SJSA1 (cell line): Measurements from ENCODE around the gene CAPZA1. TPM values are rescaled to one million over a fixed set of nuclear protein-coding genes. Genes with fewer than 3 reads are reported as not detected.

Source experiments
- DNase-seq, 2 experiments: peaks; one replicate each; pipeline ENCODE4 v3.0.0-alpha.2; 2015 to 2020; ENCODE audit warnings: low spot score in 2 of 2, low read depth in 1 of 2
- H3K27ac ChIP-seq: fragments of 250-450 bp; sonication (Bioruptor Pico); 2 replicates; pipeline ENCODE4 v1.5.1; 2020; ENCODE audit warnings: mild to moderate bottlenecking, moderate library complexity
- H3K27me3 ChIP-seq: fragments of 250-450 bp; sonication (Bioruptor Pico); replicated peaks from 2 replicates; pipeline ENCODE4 v1.5.1; 2020; ENCODE audit warnings: mild to moderate bottlenecking, moderate library complexity
- H3K36me3 ChIP-seq: fragments of 250-450 bp; sonication (Bioruptor Pico); 2 replicates; pipeline ENCODE4 v1.5.1; 2020; ENCODE audit warnings: mild to moderate bottlenecking
- H3K4me1 ChIP-seq: fragments of 250-450 bp; sonication (Bioruptor Pico); replicated peaks from 2 replicates; pipeline ENCODE4 v1.6.1; 2021; ENCODE audit warnings: mild to moderate bottlenecking
- H3K4me3 ChIP-seq: fragments of 250-450 bp; sonication (Bioruptor Pico); 2 replicates; pipeline ENCODE4 v1.5.1; 2020; ENCODE audit warnings: mild to moderate bottlenecking
- H3K9me3 ChIP-seq: fragments of 250-450 bp; sonication (Bioruptor Pico); replicated peaks from 2 replicates; pipeline ENCODE4 v1.5.1; 2020; ENCODE audit warnings: mild to moderate bottlenecking
- total RNA-seq: library from RNA; depleted of rRNA; stranded (reverse); fragments of >200 nt; shearing (Covaris generic); gene quantifications from 2 replicates; pipeline ENCODE4 v1.2.3, GENCODE V29; 2014

Gene CAPZA1
- total RNA-seq, 1 experiment from 2014 or later: 301 TPM

DNA sequence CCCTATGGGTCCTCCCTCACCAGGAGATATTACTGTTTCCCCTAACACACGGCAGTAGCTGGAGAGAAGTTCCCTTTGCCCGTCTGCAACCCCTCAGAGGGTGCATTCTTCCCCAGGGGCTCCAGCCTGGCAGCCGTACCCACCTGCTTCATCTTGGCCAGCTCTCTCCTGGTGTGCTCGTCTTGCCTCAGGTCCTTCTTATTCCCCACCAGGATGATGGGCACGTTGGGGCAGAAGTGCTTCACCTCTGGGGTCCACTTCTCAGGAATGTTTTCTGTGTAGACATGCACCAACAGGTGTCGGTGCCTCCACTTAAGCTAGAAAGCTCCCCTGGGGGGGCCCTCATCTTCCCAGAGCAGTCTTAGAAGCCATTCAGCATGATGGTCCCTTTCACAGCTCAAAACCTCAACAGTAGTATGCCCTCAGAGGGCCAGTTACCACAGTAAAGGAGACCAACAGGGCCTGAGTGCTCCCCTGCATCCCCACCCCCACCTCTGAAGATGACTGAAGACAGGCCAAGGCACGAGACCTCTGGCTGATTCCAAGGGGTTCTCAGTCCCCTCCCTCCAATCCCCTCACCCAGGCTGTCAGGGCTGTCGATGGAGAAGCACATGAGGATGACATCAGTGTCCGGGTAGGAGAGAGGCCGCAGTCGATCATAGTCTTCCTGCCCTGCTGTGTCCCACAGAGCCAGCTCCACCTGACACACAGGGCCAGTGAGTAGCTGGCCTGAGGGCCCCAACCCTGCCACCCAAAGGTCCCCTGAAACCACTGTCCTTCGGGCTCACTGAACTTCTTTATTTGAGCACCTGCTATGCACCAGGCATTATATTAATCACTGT lies 83.0 kb downstream of the CAPZA1 start:
- DNase-seq: no peak
- H3K9me3 ChIP-seq: no peaks in the 10 kb centered on the region
- H3K4me1 ChIP-seq: peaks cover 70% of the 10 kb centered on the region
- no peak overlapping the region for H3K4me3 ChIP-seq
- no peak overlapping the region for H3K27ac ChIP-seq
- no peaks in the 10 kb centered on the region for H3K27me3 ChIP-seq
- H3K36me3 ChIP-seq: peaks cover 70% of the 10 kb centered on the region

DNA sequence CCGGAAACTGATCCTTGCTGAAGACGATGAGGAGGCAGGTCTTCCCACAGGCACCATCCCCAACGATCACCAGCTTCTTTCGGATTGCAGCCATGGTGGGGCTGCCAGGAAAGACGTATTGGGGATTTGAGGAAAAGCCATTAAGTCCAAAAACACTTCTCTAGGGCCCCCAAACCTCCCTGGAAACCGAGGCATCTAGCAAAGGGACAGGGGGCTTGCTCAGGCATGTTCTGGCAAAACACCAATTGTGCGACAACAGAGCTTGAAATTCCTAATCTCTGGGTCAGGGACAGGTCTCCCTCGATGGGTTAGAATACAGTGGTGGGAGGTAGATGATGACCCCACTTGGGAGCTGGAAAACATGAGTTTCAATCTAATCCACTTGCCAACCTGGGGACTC lies 84.1 kb downstream of the CAPZA1 start:
- Histone ChIP-seq H3K9me3 (no peaks in the 10 kb centered on the region), H3K4me3 (no peak overlapping the region), H3K36me3 (peaks cover 59% of the 10 kb centered on the region), H3K27ac (no peak overlapping the region), H3K27me3 (no peaks in the 10 kb centered on the region), H3K4me1 (peaks cover 72% of the 10 kb centered on the region)
- DNase-seq: no peak

DNA sequence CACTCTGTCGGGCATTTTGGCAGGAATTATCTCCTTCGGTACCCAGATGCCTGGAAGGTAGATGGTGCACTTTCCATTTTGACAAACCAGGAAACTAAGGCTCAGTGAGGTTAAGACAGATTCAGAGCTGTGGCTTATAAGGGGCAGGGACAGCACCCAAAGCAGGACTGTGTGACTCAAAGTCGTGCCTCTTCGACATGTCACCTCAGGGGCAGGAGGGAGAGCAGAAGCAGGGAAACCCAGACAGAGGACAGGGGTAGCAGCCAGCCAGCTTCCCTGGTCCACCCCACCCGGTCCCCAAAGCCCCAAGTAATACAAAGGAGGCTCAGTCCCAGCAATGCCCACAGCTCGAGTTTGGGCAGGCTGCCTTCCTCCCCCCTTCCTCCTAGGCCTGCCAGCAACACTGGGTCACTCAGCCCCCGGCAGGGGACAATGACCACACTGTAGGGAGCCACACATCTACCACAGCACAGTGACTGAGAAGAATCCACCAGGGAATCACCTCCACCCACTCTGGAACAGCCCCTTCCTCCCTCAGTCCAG lies 84.8 kb downstream of the CAPZA1 start:
- peaks cover 52% of the 10 kb centered on the region for H3K36me3 ChIP-seq
- no peaks in the 10 kb centered on the region for H3K9me3 ChIP-seq
- peaks cover 67% of the 10 kb centered on the region for H3K4me1 ChIP-seq
- DNase-seq: no peak
- H3K27ac ChIP-seq: peak overlapping the region; percentile 69
- peak overlapping the region; percentile 96 for H3K4me3 ChIP-seq
- H3K27me3 ChIP-seq: no peaks in the 10 kb centered on the region

DNA sequence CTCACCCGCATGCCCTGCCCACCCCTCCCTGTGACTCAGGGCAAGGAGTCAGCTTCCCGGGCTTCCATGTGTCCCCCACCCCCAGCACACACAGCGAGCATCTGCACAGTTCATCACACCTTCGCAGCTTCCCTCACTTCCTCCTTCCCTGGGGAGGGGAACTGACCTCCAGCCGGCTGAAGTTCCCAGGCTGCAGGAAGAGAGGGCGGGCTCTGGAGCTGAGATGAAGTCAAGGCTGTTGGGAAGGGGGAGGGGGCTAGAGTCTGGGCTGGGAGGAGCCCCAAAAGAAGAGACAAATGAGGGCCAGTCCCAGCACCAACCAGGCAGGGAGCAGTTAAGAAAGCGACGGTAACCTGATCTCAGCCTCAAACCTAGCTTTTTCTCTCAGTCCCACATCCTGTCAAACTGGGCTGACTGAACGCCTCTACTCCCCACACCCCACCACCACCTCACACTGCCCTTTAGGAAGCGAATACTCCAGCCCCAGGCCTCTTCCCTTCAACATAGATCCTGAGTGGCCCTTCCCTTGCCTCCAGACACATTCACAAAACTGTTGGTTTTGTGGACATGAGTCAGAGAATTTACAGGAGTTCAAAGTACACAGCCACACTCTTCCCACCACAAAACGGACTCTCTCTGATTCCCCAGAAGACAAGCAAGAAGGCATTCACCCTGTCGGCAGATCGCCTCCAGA lies 85.4 kb downstream of the CAPZA1 start:
- Histone ChIP-seq H3K36me3 (peaks cover 45% of the 10 kb centered on the region), H3K9me3 (no peaks in the 10 kb centered on the region), H3K4me1 (peaks cover 61% of the 10 kb centered on the region), H3K27ac (peak overlapping the region; percentile 69), H3K4me3 (peak overlapping the region; percentile 96), H3K27me3 (no peaks in the 10 kb centered on the region)
- DNase-seq: peak; percentile 94 to 96

DNA sequence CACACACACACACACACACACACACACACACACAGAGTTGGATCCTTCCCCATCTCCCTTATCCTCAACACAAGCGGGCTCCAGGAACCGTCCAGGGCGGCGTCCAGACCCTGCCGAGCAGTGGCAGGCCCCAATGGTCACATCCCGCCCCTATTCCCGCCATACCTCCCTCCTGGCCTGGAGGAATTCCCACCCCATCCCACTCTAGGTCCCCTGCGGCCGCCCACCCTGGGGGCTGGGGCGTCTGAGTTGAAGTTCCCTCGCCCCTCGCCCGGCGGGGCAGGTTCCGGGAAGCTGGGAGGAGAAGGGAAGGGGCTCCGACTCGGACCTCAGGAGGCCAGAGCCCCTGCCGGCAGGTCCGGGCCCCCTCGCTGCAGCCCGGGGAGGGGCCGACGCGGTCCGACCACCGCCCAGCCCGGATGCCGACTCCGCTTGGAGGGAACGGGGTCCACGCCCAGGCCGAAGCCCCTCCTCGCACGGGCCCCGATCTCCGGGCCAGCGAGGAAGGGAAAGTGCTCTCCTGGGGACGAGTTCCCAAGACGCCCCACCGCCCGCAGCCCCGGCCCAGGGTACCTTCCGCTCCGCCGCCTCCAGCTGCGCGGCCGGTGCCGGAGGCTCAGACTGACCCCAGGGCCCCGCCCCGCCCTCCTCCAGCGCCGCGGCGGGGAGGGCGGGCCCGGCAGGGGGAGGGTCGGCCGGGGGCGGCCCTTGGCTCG lies 87.0 kb downstream of the CAPZA1 start, which contains the start of gene RHOC:
Gene RHOC, minus strand, starts transcription at position 623 of the 716 bp plus-strand sequence. CDS start 3,328 bp downstream, outside the sequence.
- Histone ChIP-seq H3K36me3 (peaks cover 35% of the 10 kb centered on the region), H3K27ac (peak within 1 kb of the TSS; percentile 69), H3K4me1 (peaks cover 45% of the 10 kb centered on the region), H3K4me3 (peak within 1 kb of the TSS; percentile 96), H3K27me3 (no peaks in the 10 kb centered on the region), H3K9me3 (no peaks in the 10 kb centered on the region)
- DNase-seq: peak; percentile 54 to 67

DNA sequence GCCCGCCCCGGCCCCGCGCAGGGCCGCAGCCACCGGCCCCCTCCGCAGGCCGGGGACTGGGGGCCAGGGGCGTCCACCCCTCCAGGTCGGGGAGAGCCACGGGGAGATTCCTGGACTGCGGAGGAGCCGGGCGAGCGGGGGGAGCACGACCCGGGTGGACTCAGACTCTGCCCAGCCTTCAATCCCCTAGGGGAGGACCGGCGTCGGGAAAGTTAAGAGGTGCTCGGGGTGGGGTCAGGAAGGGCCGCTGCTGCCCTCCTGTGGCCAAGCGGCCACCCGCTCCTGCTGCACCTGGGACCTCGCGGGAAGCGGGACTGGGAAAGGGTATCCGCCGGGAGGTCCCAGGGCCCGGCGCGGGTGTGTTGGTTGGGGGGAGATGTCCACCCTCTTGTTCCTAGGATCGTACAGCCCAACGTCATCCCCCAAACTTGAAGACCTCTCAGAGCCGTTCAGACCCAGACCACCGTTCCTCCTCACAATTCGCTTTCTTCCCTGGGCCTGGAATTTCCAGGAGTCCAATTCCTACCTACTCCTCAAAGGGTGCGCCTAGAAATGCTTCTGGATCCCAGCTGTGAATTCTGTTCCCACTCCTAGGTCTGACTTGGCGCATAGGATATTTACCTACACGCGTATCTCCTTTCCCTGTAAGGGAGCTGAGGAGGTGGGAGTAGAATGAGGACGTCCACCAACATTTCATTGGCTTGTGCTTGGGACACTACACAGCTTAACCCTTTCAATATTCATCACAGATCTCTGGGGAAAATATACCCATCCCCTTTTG lies 87.8 kb downstream of the CAPZA1 start:
- DNase-seq: peak; percentile 92 to 93
- no peaks in the 10 kb centered on the region for H3K27me3 ChIP-seq
- peaks cover 37% of the 10 kb centered on the region for H3K4me1 ChIP-seq
- peak overlapping the region; percentile 69 for H3K27ac ChIP-seq
- peak overlapping the region; percentile 96 for H3K4me3 ChIP-seq
- no peaks in the 10 kb centered on the region for H3K9me3 ChIP-seq
- peaks cover 27% of the 10 kb centered on the region for H3K36me3 ChIP-seq

DNA sequence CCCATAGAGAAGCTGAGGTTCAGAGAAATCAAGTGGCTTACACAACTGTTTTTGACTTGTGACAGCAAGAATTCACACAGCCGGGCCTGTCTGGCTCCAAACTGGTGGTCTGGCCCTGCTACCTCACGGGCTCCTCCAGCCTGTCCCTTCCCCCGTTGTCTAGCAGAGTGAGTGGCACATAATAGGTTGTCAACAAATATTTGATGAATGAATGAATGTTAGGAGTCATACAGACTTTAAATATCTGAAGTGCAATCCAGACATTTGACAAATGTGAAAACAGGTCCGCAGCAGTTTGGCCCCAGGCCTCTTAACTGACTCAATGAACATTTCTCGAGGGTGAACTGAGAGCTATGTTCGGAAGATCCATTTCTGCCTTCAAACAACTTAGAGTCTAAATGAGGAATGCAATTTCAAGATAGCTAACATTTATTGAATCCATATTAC lies 88.4 kb downstream of the CAPZA1 start:
- H3K4me3 ChIP-seq: peak overlapping the region; percentile 96; the same call in 1 of the 2 replicates
- no peaks in the 10 kb centered on the region for H3K27me3 ChIP-seq
- no peaks in the 10 kb centered on the region for H3K9me3 ChIP-seq
- no peak for DNase-seq
- peaks cover 31% of the 10 kb centered on the region for H3K4me1 ChIP-seq
- H3K36me3 ChIP-seq: peaks cover 21% of the 10 kb centered on the region
- H3K27ac ChIP-seq: no peak overlapping the region

DNA sequence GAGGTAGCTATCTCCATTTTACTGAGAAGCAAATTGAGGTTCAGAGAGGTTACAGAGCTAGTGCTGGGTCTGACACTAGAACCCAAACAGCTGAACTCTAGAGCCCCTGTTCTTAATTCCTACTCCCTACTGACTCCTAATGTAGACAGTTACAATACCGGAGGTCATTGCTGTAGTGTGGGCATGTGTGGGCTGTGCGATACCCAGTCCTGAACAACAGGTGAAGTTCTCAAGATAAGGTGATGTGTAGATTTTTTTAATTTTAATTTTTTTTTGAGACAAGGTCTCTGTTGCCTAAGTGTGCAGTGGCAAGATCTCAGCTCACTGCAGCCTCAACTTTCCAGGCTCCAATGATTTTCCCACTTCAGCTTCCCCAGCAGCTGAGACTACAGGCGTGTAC lies 88.9 kb downstream of the CAPZA1 start:
- Histone ChIP-seq H3K9me3 (no peaks in the 10 kb centered on the region), H3K36me3 (peaks cover 18% of the 10 kb centered on the region), H3K27me3 (no peaks in the 10 kb centered on the region), H3K4me1 (peaks cover 30% of the 10 kb centered on the region), H3K4me3 (no peak overlapping the region), H3K27ac (no peak overlapping the region)
- DNase-seq: no peak

DNA sequence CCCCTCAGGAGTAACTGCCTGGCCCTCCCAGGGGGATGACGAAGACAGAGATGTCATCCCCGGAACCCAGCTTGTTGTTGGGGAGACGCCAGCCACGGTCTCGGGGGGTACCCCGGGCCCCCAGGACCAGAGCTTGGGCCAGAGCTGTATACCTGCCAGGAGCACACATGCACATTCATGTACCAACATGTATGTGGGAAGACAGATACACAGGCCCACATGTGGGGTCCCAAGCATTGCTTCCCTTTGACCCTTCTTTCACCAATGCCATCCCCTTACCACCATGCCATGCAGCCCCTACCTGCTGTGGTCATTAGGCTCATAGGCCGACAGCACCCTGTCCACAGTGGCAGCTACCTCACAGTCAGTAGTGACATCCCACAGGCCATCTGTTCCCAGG lies 90.5 kb downstream of the CAPZA1 start:
- H3K36me3 ChIP-seq: peaks cover 5% of the 10 kb centered on the region
- no peak for DNase-seq
- H3K9me3 ChIP-seq: no peaks in the 10 kb centered on the region
- peaks cover 27% of the 10 kb centered on the region for H3K4me1 ChIP-seq
- peaks cover 10% of the 10 kb centered on the region for H3K27me3 ChIP-seq
- no peak overlapping the region for H3K27ac ChIP-seq
- H3K4me3 ChIP-seq: no peak overlapping the region

DNA sequence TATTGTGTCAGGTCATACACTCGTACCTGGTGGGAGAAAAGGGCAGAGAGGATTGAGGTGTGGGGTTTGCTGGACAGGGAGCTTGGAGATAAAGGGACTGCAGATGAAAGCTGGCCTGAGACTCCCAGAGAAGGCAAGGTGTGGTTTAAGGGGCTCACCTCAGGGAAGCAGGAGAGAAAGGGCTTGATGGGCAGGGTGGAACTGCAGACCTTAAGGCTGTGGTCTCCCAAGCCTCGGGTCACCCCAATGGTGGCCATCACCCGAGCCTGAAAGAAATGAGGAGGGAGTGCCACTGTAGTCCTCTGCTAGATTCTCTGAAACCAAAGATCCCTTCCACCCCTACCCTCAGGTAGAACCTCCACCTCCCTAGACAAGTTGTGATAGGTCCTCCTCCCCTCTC lies 91.0 kb downstream of the CAPZA1 start:
- Histone ChIP-seq H3K4me3 (no peak overlapping the region), H3K27ac (no peak overlapping the region), H3K27me3 (peaks cover 10% of the 10 kb centered on the region), H3K36me3 (peaks cover 5% of the 10 kb centered on the region), H3K4me1 (peaks cover 24% of the 10 kb centered on the region), H3K9me3 (no peaks in the 10 kb centered on the region)
- no peak for DNase-seq

DNA sequence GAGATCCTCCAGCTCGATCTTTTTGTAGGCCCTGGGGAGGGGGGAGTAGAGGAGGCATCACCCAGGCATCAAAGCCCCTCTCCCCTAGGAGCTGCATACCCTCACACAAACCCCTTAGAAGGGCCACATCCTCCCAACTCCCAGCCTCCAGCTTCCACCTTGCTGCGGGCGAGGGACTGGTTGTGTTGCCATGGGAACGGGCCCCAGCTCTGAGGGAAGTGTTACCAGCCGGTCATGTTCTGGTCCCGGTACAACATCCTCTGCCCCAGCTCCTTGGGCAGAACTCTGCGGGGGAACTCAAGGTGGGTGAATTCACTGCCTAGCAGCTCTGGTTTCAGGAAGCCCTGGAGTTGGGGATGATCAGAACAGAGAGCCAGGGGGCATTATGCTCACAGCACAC lies 91.4 kb downstream of the CAPZA1 start:
- H3K27me3 ChIP-seq: peaks cover 10% of the 10 kb centered on the region

DNA sequence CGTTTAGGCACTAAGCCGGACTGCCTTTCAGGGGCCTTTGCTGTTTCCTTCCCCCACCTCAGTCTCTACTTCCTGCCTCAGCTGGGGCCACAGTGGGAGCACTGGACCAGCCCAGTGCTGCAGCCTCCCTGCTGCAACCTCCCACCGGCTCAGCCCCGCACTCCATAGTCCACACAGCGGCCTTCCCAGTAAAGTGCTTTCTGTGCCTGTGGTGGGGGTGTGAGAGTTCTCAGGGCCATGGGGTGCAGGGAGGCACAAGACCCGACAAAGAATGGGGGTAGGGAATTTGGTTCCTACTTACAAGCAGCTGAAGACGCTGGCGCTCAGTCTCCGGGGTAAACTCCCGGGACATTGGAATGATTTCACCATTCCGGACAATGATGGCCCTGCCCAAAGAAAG lies 92.0 kb downstream of the CAPZA1 start:
- Histone ChIP-seq H3K27me3 (peaks cover 10% of the 10 kb centered on the region), H3K4me3 (no peak overlapping the region), H3K4me1 (peaks cover 25% of the 10 kb centered on the region), H3K9me3 (no peaks in the 10 kb centered on the region), H3K27ac (no peak overlapping the region), H3K36me3 (peaks cover 2% of the 10 kb centered on the region)
- peak in 1 of 2 experiments; percentile 39 for DNase-seq

More for the DNA sequence above, 91.4 kb downstream of the CAPZA1 start:
- peaks cover 25% of the 10 kb centered on the region for H3K4me1 ChIP-seq
- no peak for DNase-seq
- H3K36me3 ChIP-seq: peaks cover 5% of the 10 kb centered on the region
- H3K4me3 ChIP-seq: no peak overlapping the region
- H3K27ac ChIP-seq: no peak overlapping the region
- H3K9me3 ChIP-seq: no peaks in the 10 kb centered on the region

DNA sequence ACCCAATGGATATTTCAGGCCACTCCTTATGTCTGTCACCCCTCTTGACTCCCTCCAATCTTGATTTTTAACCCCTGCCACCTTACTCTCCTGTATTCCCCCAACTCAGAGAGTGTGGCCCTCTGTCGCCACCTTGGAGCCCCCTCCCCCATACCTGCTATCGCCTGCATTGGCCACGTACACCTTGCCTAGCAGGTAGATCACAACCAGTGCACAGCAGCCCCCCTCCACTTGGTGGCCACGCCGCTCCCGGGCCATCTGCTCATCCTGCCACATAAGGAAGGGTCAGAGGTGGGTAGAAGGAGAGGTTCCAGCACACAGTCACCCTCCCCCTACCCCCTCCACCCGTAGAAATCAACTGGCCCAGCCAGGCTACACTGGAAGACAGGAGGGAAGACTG lies 92.6 kb downstream of the CAPZA1 start:
- Histone ChIP-seq H3K27ac (no peak overlapping the region), H3K4me1 (peaks cover 25% of the 10 kb centered on the region), H3K27me3 (peaks cover 10% of the 10 kb centered on the region), H3K9me3 (no peaks in the 10 kb centered on the region), H3K36me3 (no peaks in the 10 kb centered on the region), H3K4me3 (no peak overlapping the region)
- DNase-seq: peak in 1 of 2 experiments; percentile 38
